Epithelial cell of esophagus (primary cell): ENCODE data around the gene ANK2.

ENCODE experiments used
- DNase-seq: peaks from one replicate; pipeline ENCODE4 v3.0.0; 2010; ENCODE audit warnings: low read depth
- H3K4me3 ChIP-seq: 2 replicates; pipeline ENCODE4 v1.5.1; 2011; ENCODE audit warnings: mild to moderate bottlenecking, low read length, control low read depth
- TF ChIP-seq, protein P1 (sequence below): IDR thresholded peaks from 2 replicates; pipeline ENCODE4 v1.5.1; 2011; ENCODE audit warnings: low read depth, mild to moderate bottlenecking, low read length, control low read depth, inconsistent platforms; ENCODE audit not compliant: insufficient read depth; ENCODE audit errors: missing control alignments

Gene ANK2

DNA sequence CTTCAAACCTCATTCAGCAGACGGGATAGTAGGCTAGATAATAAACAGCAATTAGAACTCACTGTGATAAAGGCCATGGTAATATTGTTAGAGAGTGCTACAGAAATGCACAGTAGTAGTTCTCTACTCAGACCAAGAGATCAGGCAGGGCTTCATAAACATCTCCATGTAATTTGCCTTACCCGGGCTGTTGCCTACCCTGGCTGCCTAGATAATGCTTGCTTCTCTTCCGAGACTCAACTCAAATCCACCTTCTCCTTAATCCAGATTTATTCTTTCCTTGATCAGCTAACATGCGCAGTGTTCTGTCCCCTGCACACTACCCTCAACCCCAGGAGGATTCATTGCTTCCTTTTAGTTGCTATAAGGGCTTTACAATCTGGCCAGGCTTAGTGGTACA lies 21.8 kb downstream of the ANK2 start:
- DNase-seq: no peak
- TF ChIP-seq, protein P1, sequence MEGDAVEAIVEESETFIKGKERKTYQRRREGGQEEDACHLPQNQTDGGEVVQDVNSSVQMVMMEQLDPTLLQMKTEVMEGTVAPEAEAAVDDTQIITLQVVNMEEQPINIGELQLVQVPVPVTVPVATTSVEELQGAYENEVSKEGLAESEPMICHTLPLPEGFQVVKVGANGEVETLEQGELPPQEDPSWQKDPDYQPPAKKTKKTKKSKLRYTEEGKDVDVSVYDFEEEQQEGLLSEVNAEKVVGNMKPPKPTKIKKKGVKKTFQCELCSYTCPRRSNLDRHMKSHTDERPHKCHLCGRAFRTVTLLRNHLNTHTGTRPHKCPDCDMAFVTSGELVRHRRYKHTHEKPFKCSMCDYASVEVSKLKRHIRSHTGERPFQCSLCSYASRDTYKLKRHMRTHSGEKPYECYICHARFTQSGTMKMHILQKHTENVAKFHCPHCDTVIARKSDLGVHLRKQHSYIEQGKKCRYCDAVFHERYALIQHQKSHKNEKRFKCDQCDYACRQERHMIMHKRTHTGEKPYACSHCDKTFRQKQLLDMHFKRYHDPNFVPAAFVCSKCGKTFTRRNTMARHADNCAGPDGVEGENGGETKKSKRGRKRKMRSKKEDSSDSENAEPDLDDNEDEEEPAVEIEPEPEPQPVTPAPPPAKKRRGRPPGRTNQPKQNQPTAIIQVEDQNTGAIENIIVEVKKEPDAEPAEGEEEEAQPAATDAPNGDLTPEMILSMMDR: no peak
- no peak overlapping the region for H3K4me3 ChIP-seq

DNA sequence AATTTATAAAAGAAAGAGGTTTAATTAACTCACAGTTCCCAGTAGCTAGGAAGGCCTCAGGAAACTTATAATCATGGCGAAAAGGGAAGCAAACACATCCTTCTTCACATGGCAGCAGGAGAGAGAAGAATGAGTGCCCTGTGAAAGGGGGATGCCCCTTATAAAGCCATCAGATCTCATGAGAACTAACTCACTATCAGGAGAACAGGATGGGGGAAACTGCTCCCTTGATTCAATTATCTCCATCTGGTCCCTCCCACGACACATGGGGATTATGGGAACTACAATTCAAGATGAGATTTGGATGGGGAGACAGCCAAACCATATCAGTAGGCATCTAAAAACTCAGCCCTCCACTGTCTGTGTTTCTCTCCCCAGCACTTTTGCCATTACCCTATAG lies 22.4 kb downstream of the ANK2 start:
- TF ChIP-seq, protein P1: no peak
- DNase-seq: no peak
- H3K4me3 ChIP-seq: no peak overlapping the region

DNA sequence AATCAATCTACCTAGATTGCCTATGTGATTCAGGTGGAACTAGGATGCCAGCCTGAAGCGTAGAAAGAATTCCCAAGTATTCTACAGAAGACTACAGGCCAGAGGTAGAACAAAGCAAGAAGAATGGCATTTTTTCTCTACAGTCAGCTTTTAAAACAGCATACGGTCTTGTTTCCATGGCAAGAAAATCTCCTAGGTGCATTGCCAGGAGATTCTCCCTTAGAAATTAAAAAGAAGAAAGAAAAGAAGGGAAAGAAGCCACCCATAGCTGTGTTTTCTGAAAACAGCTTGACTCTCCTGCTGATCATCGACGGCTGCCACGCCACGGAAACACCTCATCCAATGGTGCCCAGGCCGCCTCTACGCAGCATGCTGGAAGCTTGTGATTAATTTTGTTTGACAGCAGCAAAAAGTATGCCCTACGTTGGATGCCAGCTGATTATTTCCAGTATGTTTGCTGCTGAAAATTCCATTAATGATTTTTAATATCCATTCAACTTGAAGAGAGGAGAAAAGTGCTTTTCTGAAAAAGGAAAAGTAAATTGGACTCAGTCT lies 24.1 kb downstream of the ANK2 start:
- no peak overlapping the region for H3K4me3 ChIP-seq
- no peak for DNase-seq
- TF ChIP-seq, protein P1: no peak

- no peak overlapping the region for H3K4me3 ChIP-seq
- DNase-seq: no peak
- TF ChIP-seq, protein P1: no peak
These were observed 28.1 kb downstream of the ANK2 start for GRCh38 chr4:113077575-113077974.

DNA sequence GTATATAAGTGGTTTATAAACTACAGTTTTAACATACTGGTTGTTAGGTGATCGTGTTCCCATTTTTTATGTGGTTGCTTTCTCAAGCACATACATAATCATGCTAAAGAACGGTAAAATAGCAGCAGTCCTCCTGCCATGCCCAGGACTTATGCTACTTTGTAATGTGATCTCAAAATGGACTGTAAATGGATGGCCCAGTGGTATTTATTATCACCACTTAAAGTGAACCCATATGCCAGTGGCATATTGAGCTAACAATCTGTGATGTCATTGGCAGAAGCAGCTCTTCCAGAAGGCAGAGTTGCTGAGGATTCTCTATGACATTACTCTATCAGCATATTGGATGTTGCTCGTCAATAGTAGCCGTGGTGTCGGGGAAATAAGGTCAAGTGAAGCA lies 28.6 kb downstream of the ANK2 start:
- TF ChIP-seq, protein P1: no peak
- H3K4me3 ChIP-seq: no peak overlapping the region
- DNase-seq: no peak

DNA sequence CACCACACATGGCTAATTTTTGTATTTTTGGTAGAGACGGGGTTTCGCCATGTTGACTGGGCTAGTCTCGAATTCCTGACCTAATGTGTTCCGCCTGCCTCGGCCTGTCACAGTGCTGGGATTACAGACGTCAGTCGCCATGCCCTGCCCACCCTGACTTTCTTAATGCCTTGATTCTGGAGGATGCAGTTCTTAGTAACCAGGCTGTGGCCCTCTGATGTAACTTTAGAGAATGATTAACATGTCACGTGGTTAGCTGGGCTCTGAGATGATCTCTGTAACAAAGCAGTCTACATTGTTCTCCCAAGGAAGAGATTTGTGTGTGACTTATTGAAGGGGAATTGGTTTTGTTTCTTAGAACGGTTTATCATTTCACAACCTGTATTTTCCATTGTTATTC lies 30.6 kb downstream of the ANK2 start:
- peak; percentile 50 for DNase-seq
- TF ChIP-seq, protein P1: no peak
- H3K4me3 ChIP-seq: no peak overlapping the region

- H3K4me3 ChIP-seq: no peak overlapping the region
- TF ChIP-seq, protein P1: no peak
- DNase-seq: no peak
These were observed 31.2 kb downstream of the ANK2 start for GRCh38 chr4:113080624-113081023.
